Lower lobe of right lung (tissue), 2 donors: ENCODE data around the gene MYL1. TPM values are rescaled to one million over a fixed set of nuclear protein-coding genes. Genes with fewer than 3 reads are reported as not detected.

Experiments
- ATAC-seq, 2 donors: fragments of 200-7000 bp; cut with Tn5 transposase; one replicate each; pipeline ENCODE4 v1.9.1; 2020 to 2022; ENCODE audit warnings: mild to moderate bottlenecking in 2 of 2, moderate library complexity in 2 of 2
- DNase-seq: peaks from one replicate; pipeline ENCODE4 v3.0.0-alpha.2; 2020
- H3K27ac ChIP-seq: fragments of 200-600 bp; one replicate; pipeline ENCODE4 v1.8.0; 2022
- H3K27me3 ChIP-seq: fragments of 200-600 bp; one replicate; pipeline ENCODE4 v1.8.0; 2022; ENCODE audit warnings: low read depth
- H3K36me3 ChIP-seq: fragments of 200-600 bp; one replicate; pipeline ENCODE4 v1.8.0; 2022; ENCODE audit warnings: mild to moderate bottlenecking
- H3K4me1 ChIP-seq: fragments of 200-600 bp; one replicate; pipeline ENCODE4 v1.8.0; 2022
- H3K4me3 ChIP-seq: fragments of 200-600 bp; one replicate; pipeline ENCODE4 v1.8.0; 2022; ENCODE audit warnings: mild to moderate bottlenecking
- H3K9me3 ChIP-seq: fragments of 200-600 bp; one replicate; pipeline ENCODE4 v1.8.0; 2022
- intact Hi-C: fragments of 100-400 bp; cut with DNase I; formaldehyde crosslinking; loops from one replicate; pipeline ENCODE4 v1.11.0; 2022
- total RNA-seq: library from RNA; stranded (reverse); fragmentation: NEBNext Ultra II Directional; extraction: Animal tissue kit (Norgen Biotek cat#: 25700); gene quantifications from one replicate; pipeline ENCODE4 v1.2.1, GENCODE V29; 2021
- TF ChIP-seq, protein P1 (sequence below): fragments of 200-600 bp; IDR thresholded peaks from one replicate; pipeline ENCODE4 v1.8.0; 2022; ENCODE audit warnings: antibody characterized with exemption, mild to moderate bottlenecking
- donor health status: DM: no; HTN: yes; CAD: no; lungs with severe emphysema.

Gene MYL1
- total RNA-seq, 1 donor from 2014 or later, result not detected

DNA sequence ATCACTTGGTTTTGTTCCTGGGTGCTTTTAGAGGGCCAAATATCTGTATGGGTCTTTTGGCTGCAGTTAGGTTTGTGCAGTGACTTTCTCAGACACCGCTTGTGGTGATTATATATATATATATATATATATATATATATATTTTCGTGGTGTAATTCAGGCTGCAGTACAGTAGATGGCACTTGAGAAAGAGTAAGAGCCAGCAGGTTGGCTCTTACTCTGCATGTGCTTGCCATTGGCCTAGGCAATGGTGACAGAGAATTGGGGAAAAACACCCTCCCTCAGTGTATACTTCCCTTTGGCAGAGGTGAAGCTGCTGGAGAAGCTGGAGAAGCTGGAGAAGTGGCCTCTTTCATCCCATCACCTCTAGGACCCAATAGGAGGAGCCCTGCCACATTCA is 22.2 kb upstream of the MYL1 start:
- no peak for DNase-seq
- TF ChIP-seq, protein P1, sequence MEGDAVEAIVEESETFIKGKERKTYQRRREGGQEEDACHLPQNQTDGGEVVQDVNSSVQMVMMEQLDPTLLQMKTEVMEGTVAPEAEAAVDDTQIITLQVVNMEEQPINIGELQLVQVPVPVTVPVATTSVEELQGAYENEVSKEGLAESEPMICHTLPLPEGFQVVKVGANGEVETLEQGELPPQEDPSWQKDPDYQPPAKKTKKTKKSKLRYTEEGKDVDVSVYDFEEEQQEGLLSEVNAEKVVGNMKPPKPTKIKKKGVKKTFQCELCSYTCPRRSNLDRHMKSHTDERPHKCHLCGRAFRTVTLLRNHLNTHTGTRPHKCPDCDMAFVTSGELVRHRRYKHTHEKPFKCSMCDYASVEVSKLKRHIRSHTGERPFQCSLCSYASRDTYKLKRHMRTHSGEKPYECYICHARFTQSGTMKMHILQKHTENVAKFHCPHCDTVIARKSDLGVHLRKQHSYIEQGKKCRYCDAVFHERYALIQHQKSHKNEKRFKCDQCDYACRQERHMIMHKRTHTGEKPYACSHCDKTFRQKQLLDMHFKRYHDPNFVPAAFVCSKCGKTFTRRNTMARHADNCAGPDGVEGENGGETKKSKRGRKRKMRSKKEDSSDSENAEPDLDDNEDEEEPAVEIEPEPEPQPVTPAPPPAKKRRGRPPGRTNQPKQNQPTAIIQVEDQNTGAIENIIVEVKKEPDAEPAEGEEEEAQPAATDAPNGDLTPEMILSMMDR, result no peak
- Histone ChIP-seq H3K4me3 (no peak overlapping the region), H3K27me3 (no peaks in the 10 kb centered on the region), H3K27ac (no peak overlapping the region), H3K9me3 (no peaks in the 10 kb centered on the region), H3K36me3 (no peaks in the 10 kb centered on the region), H3K4me1 (no peaks in the 10 kb centered on the region)
- peak in 1 of 2 donors; percentile 19 for ATAC-seq
- intact Hi-C loops, result no loop called here

- ATAC-seq, result no peak
- no peak overlapping the region for H3K4me3 ChIP-seq
- no peaks in the 10 kb centered on the region for H3K36me3 ChIP-seq
- no peak overlapping the region for H3K27ac ChIP-seq
- H3K9me3 ChIP-seq, result peaks cover 2% of the 10 kb centered on the region
- H3K27me3 ChIP-seq, result no peaks in the 10 kb centered on the region
- TF ChIP-seq, protein P1, result no peak
- DNase-seq, result no peak
- H3K4me1 ChIP-seq, result no peaks in the 10 kb centered on the region
- intact Hi-C loops, result no loop called here
Measured at GRCh38 chr2:210324906-210325305, 9.9 kb upstream of the MYL1 start.

GRCh38 chr2:210324458-210324857 is 9.5 kb upstream of the MYL1 start:
- Histone ChIP-seq H3K27me3 (no peaks in the 10 kb centered on the region), H3K4me3 (no peak overlapping the region), H3K27ac (no peak overlapping the region), H3K4me1 (no peaks in the 10 kb centered on the region), H3K9me3 (peaks cover 2% of the 10 kb centered on the region), H3K36me3 (no peaks in the 10 kb centered on the region)
- DNase-seq, result no peak
- TF ChIP-seq, protein P1, result no peak
- ATAC-seq, result no peak
- intact Hi-C loops, result no loop called here

DNA sequence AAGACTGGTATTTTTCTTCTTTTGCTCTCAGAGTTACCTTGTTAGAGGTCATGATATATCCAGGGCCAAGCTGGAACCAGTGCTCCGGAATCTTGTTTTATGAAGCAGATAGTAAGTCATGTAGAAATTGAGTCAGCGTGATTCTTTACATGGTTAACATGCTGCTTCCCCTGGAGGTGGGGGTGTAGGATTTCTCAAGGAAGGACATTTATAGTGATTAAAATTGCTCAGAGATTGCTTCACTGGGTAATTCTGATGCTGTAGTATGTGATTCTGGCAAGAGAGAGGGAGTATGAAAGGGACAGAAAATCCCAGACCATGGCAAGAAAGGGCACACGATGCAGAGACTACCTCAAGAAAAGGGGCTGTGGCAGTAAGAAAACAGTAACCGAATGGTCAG is 8.0 kb upstream of the MYL1 start:
- Histone ChIP-seq H3K36me3 (no peaks in the 10 kb centered on the region), H3K27ac (no peak overlapping the region), H3K4me3 (no peak overlapping the region), H3K4me1 (no peaks in the 10 kb centered on the region), H3K9me3 (peaks cover 2% of the 10 kb centered on the region), H3K27me3 (no peaks in the 10 kb centered on the region)
- DNase-seq (no peak), ATAC-seq (no peak)
- intact Hi-C loops, result no loop called here
- TF ChIP-seq, protein P1, result no peak

DNA sequence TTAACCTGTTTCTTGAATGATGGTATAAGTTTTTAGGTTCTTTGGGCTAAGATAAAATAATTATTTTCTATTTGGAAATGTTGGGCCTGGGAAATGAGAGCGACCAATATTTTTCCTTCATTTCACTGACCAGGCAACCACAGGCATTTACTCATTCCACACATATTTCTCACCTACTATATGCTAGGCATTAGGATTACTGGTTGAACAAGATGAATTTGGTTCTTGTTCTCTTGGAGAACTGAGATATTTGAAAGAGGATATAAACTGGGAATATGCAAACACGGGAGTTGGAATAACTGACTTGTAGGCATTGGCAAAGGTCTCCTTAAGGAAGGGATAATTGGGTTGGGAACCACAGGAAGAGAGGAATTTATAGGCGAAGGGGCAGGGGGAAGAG is 3.9 kb upstream of the MYL1 start:
- Histone ChIP-seq H3K4me3 (no peak overlapping the region), H3K9me3 (no peaks in the 10 kb centered on the region), H3K36me3 (no peaks in the 10 kb centered on the region), H3K27me3 (no peaks in the 10 kb centered on the region), H3K27ac (no peak overlapping the region), H3K4me1 (no peaks in the 10 kb centered on the region)
- DNase-seq (no peak), ATAC-seq (no peak)
- intact Hi-C loops, result no loop called here
- TF ChIP-seq, protein P1, result no peak

DNA sequence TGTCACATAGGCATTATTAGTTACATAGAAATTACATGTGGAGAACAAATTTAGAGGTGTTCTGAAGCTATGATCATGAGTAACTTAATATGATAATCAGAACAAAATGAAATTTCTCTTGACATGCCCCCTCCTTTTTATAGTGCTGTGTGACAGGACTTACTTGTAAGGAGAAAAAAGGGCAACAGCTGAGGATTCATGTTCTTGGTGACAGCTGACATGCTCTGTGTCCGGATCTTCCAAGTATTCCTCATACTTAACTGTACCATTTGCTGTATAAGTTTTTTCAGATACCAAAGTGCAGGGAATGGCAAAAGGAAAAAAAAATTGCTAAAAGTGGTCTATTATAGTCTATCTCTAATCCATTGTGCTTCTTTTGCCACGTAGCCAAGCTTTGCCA is 3.5 kb upstream of the MYL1 start:
- DNase-seq (no peak), ATAC-seq (no peak)
- Histone ChIP-seq H3K4me3 (no peak overlapping the region), H3K36me3 (no peaks in the 10 kb centered on the region), H3K4me1 (no peaks in the 10 kb centered on the region), H3K9me3 (no peaks in the 10 kb centered on the region), H3K27me3 (no peaks in the 10 kb centered on the region), H3K27ac (no peak overlapping the region)
- intact Hi-C loops, result no loop called here
- TF ChIP-seq, protein P1, result no peak
